ENCODE measurements around the gene NUP133.

DNA sequence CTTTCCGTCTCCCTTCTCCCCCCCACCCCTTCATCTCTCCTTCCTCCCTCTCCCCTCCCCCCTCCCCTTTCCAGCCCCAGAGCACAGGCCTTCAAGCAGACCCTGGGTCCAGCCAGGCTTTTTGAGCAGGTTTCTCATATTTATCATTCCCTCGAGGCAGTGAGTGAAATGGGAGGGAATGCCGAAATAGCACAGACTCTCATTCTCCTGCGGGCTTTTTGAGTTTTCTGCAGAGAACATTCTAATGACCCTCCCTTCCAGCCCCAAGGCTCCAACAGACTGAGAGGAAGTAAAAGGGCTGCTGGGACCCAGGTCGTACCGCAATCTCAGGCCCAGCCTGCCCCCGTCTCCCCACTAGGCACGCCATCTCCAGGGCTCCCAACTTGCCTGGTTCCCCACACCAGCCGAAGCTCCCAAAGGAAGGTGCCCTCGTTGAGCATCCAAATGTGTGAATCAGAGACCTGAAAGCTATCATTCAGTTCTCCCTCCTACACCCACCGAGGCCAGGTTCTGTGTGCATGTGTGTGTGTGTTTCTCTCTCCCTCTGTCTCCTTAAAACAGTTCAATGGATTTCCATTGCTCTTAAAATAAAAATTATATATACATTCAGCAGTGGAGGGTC is 96.6 kb downstream of the NUP133 start:
- no peak for TF ChIP-seq ZNF311 (tag by site-specific recombination; IDR thresholded peaks at IDR 0.05; ENCODE audit: borderline replicate concordance)
- TF ChIP-seq ZSCAN16 (tag by site-specific recombination; IDR thresholded peaks at IDR 0.05), result no peak
- no peak for TF ChIP-seq KLF1 (tag by site-specific recombination; IDR thresholded peaks at IDR 0.05)
